GM18873 (cell line): ENCODE data around the gene EOLA1.
A peak's percentile ranks its signal among the peaks of the same experiment; 100 is the strongest.
"Not testable (repeated sequence)": the region's sequence is repeated elsewhere in the genome, so short reads cannot be mapped to it uniquely, and the experiment has no call there.

Source experiments
- ATAC-seq: cut with Tn5 transposase; IDR thresholded peaks from one replicate; pipeline ENCODE4 v1.9.1; 2021; ENCODE audit warnings: mild to moderate bottlenecking, moderate library complexity, moderate number of reproducible peaks; ENCODE audit not compliant: unreplicated experiment, low FRiP score

Gene EOLA1

GRCh38 chrX:149540621-149541520, at the start of gene EOLA1:
Gene EOLA1, plus strand, starts transcription at chrX:149541012. Its CDS starts 4,619 bp downstream, at chrX:149545631.
- ATAC-seq = peak; percentile 78

DNA sequence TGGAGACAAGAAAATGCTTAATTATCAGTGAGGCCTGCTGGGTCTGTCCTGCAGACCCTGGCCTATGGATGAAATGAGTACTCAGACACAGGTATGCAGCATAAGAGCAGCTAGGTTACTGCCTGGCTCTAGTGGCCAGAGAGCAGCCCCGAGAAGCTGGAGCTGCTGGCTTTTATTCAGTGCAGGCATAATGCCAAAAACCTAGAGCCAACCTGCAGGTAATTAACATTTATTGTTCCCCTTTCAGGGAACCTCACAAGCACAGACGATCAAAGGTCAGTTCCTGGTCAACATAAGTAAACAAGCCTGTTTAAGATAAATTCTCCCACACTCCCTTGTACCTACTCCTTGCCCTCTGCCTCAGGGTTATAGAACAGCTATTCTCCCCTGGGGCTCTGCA, 49.0 kb upstream of the EOLA1 start:
- ATAC-seq = no peak

DNA sequence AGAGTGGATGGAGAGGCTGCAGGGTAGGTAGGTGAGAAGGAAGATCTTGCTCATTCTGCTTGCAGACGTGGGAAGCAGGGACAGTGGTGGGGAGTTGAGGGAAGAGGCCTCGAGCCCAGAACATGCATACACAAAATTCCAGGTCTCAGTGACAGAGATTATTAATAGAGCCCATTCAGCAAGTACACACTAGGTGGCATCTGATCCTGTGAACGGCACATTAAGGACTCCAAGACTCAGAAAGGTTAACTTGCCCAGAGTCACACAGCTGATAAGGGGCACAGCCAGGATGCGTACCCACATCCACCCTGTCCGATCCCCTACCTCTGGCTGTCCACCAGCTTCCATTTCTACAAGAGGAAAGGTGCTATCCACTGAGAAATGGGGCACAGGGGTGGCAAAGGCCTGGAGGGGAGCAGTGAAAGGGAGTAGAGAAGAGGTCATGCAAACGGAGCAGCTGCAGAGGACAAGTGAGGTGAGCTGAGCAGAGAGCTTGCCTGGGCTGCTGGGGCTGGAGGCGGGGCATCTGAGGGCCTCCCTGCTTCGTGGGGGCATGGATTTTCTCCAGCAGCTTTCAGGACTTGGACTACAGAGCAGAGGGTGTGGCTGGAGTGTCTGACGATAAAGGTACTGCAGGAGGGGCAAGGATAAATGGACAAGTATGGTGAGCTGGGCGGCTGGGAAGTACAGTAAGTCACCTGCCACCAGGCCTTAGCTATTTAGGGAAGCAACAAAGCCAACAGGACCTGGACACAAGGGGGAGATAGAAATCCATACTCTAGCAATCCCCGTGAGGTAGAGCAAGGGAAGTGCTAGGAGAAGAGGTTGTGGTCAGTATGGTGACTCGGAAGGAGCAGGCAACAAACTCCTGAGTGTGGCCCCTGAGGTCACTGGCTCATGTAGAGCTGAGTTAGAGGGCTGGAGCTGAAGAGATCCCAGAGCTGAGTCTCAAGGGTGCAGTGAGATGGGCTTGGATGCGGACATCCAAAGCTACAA, 46.9 kb upstream of the EOLA1 start:
- ATAC-seq = no peak

DNA sequence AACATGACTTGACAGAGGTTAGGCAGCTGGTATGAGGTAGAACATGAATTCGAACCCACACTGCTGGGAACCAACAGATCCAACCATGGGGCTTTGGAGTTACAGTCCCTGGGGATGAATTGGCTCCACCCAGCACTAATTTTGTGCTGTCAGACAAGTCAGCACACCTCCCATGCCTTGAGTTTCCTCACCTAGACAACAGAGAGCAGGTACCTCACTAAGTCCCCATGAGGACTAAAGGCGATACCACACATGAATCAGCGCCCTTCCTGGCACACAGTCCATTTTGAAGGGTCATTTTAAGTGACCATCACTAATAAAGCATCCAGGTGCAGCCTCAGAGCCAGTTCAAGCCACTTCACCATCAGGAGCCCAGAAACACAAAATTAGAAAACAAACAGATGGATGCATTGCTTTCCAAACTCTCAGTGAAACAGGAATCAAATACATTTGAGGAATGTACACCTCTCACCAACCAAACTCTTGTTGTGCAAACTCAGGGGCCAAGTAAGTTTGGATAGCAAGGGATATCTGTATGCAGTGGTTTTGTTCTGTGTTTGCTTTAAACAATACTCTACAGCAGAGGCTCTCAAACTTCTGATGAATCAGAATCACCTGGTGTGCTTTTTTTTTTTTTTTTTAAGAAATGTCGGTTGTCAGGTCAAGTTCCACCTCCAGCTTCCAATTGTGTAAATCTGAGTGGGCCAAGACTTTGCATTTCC, 45.8 kb upstream of the EOLA1 start:
- no peak for ATAC-seq

GRCh38 chrX:149495573-149496071, 45.2 kb upstream of the EOLA1 start:
- ATAC-seq = no peak

- no peak for ATAC-seq
Observed at GRCh38 chrX:149497054-149497453, 43.8 kb upstream of the EOLA1 start.

DNA sequence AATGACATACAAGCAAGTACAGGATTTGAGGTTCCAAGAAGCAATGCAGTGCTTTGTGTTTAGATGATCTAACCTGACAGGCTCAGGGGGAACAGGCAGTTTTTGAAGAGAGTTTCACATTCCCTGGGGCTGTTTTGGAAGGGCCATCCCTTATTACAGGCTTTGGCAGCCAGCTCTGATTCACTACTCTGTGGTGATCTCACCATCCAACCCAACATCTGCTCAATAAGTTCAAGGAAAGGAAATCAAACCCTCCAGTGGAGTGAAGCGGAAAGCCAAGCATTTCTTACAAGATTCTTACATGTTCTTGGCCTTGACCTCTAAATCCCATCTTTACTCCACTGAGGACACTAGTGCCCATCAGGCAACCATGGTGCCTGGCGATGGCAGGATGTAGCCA, 43.2 kb upstream of the EOLA1 start:
- no peak for ATAC-seq

DNA sequence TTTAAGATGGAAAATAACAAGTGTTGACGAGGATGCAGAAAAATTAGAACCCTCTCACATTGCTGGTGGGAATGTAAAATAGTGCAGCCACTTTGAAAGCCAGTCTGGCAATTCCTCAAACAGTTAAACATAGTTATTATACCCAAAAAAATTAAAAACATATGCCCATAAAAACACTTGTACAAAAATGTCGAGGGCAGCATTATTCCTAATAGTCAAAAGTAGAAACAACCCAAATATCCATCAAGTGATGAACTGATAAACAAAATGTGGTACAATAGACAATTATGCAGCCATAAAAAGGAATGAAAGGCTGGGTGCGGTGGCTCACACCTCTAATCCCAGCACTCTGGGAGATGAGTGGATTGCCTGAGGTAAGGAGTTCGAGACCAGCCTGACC, 42.0 kb upstream of the EOLA1 start:
- no peak for ATAC-seq

- no peak for ATAC-seq
Observed at GRCh38 chrX:149499766-149500165, 41.0 kb upstream of the EOLA1 start.

DNA sequence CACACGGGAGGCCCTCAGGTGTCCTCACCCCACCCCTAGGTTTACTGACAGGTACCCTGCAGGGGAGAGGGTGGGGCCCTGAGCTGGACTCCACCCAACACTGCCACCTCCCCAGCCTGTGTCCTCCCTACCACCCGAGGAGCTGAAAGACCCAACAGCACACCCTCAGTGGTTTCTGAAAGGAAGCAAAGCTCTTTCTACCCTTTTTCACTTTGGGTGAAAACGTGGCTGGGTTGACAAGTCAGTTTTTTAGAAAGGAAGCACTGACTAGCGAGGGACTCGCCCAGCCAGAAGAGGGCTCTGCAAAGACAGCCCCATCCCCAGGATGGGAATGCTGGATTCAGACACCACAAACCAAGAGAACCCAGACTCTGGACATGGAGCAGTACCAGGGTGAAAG, 37.9 kb upstream of the EOLA1 start:
- not testable (repeated sequence) for ATAC-seq

- ATAC-seq = peak; percentile 70
Observed at GRCh38 chrX:149503446-149503845, 37.4 kb upstream of the EOLA1 start.

DNA sequence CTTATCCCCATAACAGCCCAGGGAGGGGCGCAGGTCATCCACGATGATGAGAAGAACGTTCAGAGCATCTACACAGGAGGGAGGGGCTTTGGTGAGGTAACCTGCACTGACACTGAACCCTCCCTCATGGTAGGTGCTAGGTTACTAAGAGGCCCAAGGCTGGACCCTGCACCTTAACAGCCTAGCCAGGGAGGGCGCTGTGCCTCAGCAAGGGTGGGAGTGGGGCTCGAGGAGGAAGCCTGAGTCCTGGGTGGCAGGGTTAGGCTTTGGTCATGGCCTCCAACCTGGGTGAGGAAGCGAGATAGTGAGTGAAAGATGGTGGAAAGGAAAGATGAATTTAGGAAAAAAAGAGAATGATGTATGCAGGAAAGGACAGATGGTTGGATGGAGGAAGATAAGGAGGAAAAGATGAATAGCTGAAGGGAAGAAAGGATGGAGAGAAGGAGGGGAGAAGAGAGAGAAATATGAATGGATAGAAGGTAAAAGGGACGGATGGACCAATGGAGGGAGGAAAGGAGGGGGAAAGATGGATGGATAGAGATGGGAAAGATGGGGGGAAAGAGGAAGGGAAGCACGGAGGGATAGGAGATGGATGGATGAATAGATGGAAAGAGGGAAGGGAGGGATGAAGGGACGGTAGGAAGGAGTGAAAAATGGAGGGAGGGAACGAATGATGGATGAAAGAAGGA, 36.4 kb upstream of the EOLA1 start:
- peak; percentile 34 for ATAC-seq

DNA sequence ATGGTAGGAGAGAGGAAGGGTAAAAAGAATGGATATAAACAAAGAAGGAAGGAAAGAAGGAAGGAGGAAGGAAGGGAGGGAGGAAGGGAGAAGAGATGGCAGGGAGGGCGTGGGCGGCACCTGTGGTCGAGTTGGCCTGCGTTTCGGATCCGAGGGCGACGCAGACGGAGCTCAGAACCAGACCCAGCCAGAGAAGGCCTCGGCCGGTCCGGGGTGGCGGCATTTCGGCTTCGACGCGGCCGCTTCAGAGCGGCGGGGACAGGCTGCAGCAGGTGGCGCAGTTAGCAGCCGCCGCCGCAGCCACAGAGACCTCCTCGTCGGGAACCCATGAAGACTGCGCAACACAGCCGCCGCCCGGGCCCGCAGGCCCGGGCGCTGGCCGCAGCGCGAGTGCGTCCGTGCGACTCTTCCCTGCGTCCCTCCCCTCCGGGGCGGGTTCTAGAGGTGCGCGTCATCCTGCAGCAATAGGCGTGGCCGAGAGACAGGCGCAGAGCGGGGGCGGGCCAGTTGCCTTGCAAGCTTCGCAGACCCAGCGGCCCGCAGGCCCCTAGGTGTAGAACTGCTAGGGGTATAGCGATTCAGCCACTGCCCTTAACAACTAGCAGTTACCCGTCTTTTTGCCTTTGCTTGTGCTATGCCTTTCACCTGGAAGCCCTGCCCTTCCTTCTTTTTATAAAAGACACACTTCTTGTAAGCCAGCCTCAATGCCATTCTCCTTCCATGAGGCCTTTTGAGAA, 35.7 kb upstream of the EOLA1 start, which contains the start of gene IDS:
IDS (minus strand) TSS at position 392 of the 737 bp plus-strand sequence; CDS start at position 223, 169 bp downstream.
- peak; percentile 73 for ATAC-seq

DNA sequence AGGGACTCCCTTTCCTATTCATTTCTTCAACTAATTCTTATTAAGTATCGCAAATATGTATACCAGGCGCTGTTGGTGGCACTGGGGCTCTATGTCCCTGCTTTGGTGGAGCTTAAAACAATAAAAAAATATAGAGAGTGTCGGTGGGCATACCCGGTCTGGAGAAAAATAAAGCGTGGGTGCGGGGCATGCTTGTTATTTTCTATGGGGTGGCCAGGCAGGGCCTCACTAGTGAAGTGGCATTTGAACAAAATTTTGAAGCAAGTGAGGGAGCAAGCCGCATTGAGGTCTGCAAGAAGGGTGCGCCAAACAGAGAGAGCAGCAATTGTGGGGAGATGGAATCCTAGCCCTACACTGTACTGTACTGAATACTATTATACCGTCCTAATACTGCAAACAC, 35.1 kb upstream of the EOLA1 start:
- no peak for ATAC-seq

- ATAC-seq = no peak
Observed at GRCh38 chrX:149506349-149506748, 34.5 kb upstream of the EOLA1 start.

DNA sequence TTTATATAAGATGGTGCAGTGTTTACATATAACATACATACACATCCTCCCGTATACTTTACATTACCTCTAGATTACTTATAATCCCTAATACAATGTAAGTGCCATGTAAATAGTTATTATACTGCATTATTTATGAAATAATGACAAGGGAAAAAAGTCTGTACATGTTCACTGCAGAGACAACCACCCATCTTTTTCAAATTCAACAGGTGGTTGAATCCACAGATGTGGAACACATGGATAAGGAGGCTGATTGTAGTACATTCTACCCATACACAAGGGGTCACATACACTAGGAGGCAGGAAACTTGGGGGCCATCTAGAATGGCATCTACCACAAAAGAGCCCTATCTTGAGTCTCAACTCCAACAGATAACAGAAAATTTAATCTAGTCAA, 32.3 kb upstream of the EOLA1 start:
- ATAC-seq = no peak

GRCh38 chrX:149510386-149510785, 30.4 kb upstream of the EOLA1 start:
- no peak for ATAC-seq

GRCh38 chrX:149511081-149511480, 29.7 kb upstream of the EOLA1 start:
- ATAC-seq = no peak
